Fibroblast of mammary gland (primary cell): Measurements from ENCODE around the gene SPAG6.

Experiments
- DNase-seq: peaks from one replicate; pipeline ENCODE4 v3.0.0-alpha.2; 2010; ENCODE audit warnings: low read depth
- H3K4me3 ChIP-seq: 2 replicates; pipeline ENCODE4 v1.5.1; 2011; ENCODE audit warnings: low read depth, mild to moderate bottlenecking, low read length, moderate library complexity; ENCODE audit not compliant: control insufficient read depth
- TF ChIP-seq, protein P1 (sequence below): conservative IDR thresholded peaks from 2 replicates; pipeline ENCODE4 v1.5.1; 2011; ENCODE audit warnings: low read depth, low read length, inconsistent platforms; ENCODE audit not compliant: control insufficient read depth, insufficient read depth

SPAG6 gene

GRCh38 chr10:22342421-22342820, 2.9 kb upstream of the SPAG6 start:
- H3K4me3 ChIP-seq, result no peak overlapping the region
- no peak for DNase-seq
- TF ChIP-seq, protein P1, sequence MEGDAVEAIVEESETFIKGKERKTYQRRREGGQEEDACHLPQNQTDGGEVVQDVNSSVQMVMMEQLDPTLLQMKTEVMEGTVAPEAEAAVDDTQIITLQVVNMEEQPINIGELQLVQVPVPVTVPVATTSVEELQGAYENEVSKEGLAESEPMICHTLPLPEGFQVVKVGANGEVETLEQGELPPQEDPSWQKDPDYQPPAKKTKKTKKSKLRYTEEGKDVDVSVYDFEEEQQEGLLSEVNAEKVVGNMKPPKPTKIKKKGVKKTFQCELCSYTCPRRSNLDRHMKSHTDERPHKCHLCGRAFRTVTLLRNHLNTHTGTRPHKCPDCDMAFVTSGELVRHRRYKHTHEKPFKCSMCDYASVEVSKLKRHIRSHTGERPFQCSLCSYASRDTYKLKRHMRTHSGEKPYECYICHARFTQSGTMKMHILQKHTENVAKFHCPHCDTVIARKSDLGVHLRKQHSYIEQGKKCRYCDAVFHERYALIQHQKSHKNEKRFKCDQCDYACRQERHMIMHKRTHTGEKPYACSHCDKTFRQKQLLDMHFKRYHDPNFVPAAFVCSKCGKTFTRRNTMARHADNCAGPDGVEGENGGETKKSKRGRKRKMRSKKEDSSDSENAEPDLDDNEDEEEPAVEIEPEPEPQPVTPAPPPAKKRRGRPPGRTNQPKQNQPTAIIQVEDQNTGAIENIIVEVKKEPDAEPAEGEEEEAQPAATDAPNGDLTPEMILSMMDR, result no peak

- DNase-seq, result no peak
- H3K4me3 ChIP-seq, result no peak overlapping the region
- TF ChIP-seq, protein P1, result no peak
These were observed 1.6 kb upstream of the SPAG6 start for GRCh38 chr10:22343731-22344130.

DNA sequence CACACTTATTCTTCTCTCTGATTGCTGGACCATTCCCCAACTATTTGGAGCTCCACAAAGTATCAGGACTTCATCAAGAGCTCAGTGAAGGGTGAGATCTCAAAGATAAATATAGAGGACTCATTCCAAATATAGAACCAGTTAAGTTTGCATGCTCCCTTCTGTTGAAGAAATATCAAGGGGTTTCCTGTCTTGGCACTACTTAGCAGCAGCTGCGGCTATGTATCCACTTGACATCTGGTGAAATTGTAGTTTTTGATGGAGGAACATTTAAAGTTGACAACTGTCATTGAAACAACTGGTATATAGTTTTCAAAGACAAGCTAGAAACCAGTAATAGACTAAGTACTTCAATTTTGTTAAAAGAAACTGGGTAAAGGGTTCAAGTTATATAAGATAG, 1.0 kb upstream of the SPAG6 start:
- no peak for DNase-seq
- TF ChIP-seq, protein P1, result no peak
- H3K4me3 ChIP-seq, result no peak overlapping the region

DNA sequence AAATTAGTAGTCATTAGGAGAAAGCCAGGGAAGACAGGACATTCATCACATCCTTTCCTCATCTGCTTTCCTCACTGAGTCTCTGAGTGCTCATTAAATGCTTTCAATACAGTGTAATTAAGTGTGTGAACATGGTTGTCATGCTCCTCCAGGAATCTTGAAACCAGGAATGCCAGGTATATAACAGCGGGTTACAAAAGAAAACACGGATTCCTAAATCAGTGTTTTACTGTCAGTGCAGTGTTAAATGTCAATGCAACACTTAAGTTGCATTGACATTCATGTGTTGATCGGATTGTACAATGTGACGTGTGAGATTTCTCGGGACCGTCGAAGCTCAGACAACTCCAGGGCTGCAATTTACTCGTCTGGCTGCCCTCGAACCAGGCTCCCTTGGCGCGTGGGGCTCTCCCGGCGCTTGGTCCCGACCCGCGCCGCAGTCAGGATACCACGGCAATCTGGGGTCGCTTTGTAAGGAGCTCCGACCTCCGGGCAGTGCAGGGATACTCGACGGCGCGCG, 455 bp upstream of the SPAG6 start:
- no peak for DNase-seq
- TF ChIP-seq, protein P1, result no peak
- H3K4me3 ChIP-seq, result no peak overlapping the region

DNA sequence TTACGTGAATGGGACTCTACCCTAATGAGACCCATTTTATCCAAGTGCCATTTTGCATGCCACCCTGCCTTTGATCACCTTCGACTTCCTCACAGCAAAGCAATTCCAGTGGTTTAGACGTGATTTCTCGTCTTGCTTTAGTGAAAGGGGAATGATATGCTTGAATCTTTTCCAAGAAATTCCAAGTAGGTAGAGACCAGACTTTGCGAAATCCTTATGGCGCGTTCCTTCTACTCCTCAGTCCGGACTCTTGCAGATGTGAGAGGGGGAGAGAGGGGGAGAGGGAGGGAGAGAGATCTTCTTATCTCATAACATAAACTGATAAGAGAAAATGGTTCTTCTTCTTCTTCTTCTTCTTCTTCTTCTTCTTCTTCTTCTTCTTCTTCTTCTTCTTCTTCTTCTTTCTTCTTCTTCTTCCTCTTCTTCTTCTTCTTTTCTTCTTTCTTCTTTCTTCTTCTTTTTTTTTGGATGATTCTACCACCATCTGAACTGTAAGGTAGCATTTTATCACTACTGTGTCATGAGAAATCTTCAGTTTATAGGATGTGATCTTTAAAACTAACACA, 883 bp downstream of the SPAG6 start:
- H3K4me3 ChIP-seq, result no peak overlapping the region
- no peak for DNase-seq
- TF ChIP-seq, protein P1, result no peak

DNA sequence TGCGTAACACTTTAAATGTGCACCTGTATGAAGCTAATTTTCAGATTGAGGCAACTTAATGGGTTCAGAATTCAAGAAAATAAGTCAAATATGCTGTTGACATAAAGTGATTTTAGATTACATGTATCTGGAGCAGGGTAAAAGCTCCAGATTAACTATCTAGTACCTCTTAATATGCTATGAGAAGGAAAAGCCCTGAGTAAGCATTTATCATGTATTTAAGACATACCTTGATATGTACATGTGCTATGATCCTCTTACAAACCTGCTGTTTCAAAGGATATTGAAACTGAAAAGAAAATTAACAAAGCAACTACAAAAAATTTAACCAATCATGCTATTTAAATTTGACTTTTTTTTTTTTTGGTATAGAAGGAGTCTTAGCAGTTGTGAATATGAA, 4.5 kb downstream of the SPAG6 start:
- no peak overlapping the region for H3K4me3 ChIP-seq
- TF ChIP-seq, protein P1, result no peak
- no peak for DNase-seq
